Osteoblast (primary cell): Measurements from ENCODE around the gene UBE3D. TPM values are rescaled to one million over a fixed set of nuclear protein-coding genes. Genes with fewer than 3 reads are reported as not detected.

Source experiments
- DNase-seq: peaks from one replicate; pipeline ENCODE4 v3.0.0; 2011; ENCODE audit warnings: low spot score, mixed read lengths; ENCODE audit not compliant: insufficient read length; ENCODE audit errors: missing footprints
- H2AFZ ChIP-seq: 2 replicates; pipeline ENCODE4 v1.6.0; 2011; ENCODE audit warnings: mild to moderate bottlenecking, low read length
- H3K27ac ChIP-seq: 2 replicates; pipeline ENCODE4 v1.5.1; 2011; ENCODE audit warnings: mild to moderate bottlenecking, low read depth, low read length, moderate library complexity
- H3K27me3 ChIP-seq: 2 replicates; pipeline ENCODE4 v1.6.0; 2012; ENCODE audit warnings: mild to moderate bottlenecking, control low read depth, inconsistent platforms, low read length, moderate library complexity; ENCODE audit not compliant: insufficient read depth
- H3K36me3 ChIP-seq: 2 replicates; pipeline ENCODE4 v1.5.1; 2011; ENCODE audit warnings: mild to moderate bottlenecking, low read length, control low read depth, moderate library complexity; ENCODE audit not compliant: insufficient read depth
- H3K4me1 ChIP-seq: 2 replicates; pipeline ENCODE4 v1.5.1; 2011; ENCODE audit warnings: mild to moderate bottlenecking, low read length, control low read depth, moderate library complexity; ENCODE audit not compliant: insufficient read depth
- H3K4me2 ChIP-seq: 2 replicates; pipeline ENCODE4 v1.6.0; 2011; ENCODE audit warnings: mild to moderate bottlenecking, low read length; ENCODE audit not compliant: insufficient read depth
- H3K4me3 ChIP-seq: fragments of 200-600 bp; sonication (generic); 3 replicates; pipeline ENCODE4 v1.5.1; 2012; ENCODE audit warnings: mild to moderate bottlenecking, low read length, inconsistent platforms; ENCODE audit not compliant: insufficient read depth
- H3K79me2 ChIP-seq: 2 replicates; pipeline ENCODE4 v1.6.0; 2012; ENCODE audit warnings: mild to moderate bottlenecking, low read length, control low read depth, inconsistent platforms; ENCODE audit not compliant: insufficient read depth
- H3K9me3 ChIP-seq: 2 replicates; pipeline ENCODE4 v1.5.1; 2011; ENCODE audit warnings: low read depth, low read length, control low read depth
- H4K20me1 ChIP-seq: 2 replicates; pipeline ENCODE4 v1.6.0; 2012; ENCODE audit warnings: mild to moderate bottlenecking, low read length, control low read depth; ENCODE audit not compliant: insufficient read depth
- CTCF ChIP-seq: IDR thresholded peaks from 2 replicates; pipeline ENCODE4 v1.5.1; 2011; ENCODE audit warnings: mild to moderate bottlenecking, low read depth, low read length, moderate library complexity; ENCODE audit errors: extremely low read depth
- total RNA-seq: library from RNA; depleted of rRNA; stranded (reverse); fragments of >200 nt; gene quantifications from 2 replicates; pipeline ENCODE4 v1.2.3, GENCODE V29; 2012

UBE3D gene
- total RNA-seq, 1 donor: 8.3 TPM

GRCh38 chr6:82874867-82875266 lies 190.8 kb downstream of the UBE3D start:
- TF ChIP-seq CTCF: no peak
- H3K4me1 ChIP-seq: peaks cover 27% of the 10 kb centered on the region
- no peaks in the 10 kb centered on the region for H4K20me1 ChIP-seq
- no peak overlapping the region for H2AFZ ChIP-seq
- H3K27me3 ChIP-seq: no peaks in the 10 kb centered on the region
- no peak for DNase-seq
- no peak overlapping the region for H3K4me2 ChIP-seq
- no peak overlapping the region for H3K27ac ChIP-seq
- no peak overlapping the region for H3K4me3 ChIP-seq
- no peaks in the 10 kb centered on the region for H3K9me3 ChIP-seq
- H3K36me3 ChIP-seq: no peaks in the 10 kb centered on the region
- H3K79me2 ChIP-seq: no peaks in the 10 kb centered on the region

- no peak for TF ChIP-seq CTCF
- Histone ChIP-seq H3K79me2 (no peaks in the 10 kb centered on the region), H4K20me1 (no peaks in the 10 kb centered on the region), H3K36me3 (no peaks in the 10 kb centered on the region), H3K4me2 (no peak overlapping the region), H3K27ac (no peak overlapping the region), H2AFZ (no peak overlapping the region), H3K9me3 (no peaks in the 10 kb centered on the region), H3K27me3 (no peaks in the 10 kb centered on the region), H3K4me1 (peaks cover 16% of the 10 kb centered on the region), H3K4me3 (no peak overlapping the region)
- no peak for DNase-seq
Observed at GRCh38 chr6:82872185-82872584, 193.5 kb downstream of the UBE3D start.

GRCh38 chr6:82870582-82871172 lies 195.0 kb downstream of the UBE3D start:
- Histone ChIP-seq H3K4me1 (peaks cover 3% of the 10 kb centered on the region), H3K4me2 (no peak overlapping the region), H3K36me3 (no peaks in the 10 kb centered on the region), H3K4me3 (no peak overlapping the region), H3K79me2 (no peaks in the 10 kb centered on the region), H3K9me3 (no peaks in the 10 kb centered on the region), H2AFZ (no peak overlapping the region), H3K27ac (no peak overlapping the region), H3K27me3 (no peaks in the 10 kb centered on the region), H4K20me1 (no peaks in the 10 kb centered on the region)
- no peak for DNase-seq
- no peak for TF ChIP-seq CTCF

- no peaks in the 10 kb centered on the region for H3K36me3 ChIP-seq
- H3K4me2 ChIP-seq: no peak overlapping the region
- H2AFZ ChIP-seq: no peak overlapping the region
- H3K27ac ChIP-seq: no peak overlapping the region
- no peaks in the 10 kb centered on the region for H3K4me1 ChIP-seq
- no peak overlapping the region for H3K4me3 ChIP-seq
- no peaks in the 10 kb centered on the region for H3K79me2 ChIP-seq
- H4K20me1 ChIP-seq: no peaks in the 10 kb centered on the region
- no peaks in the 10 kb centered on the region for H3K27me3 ChIP-seq
- no peaks in the 10 kb centered on the region for H3K9me3 ChIP-seq
- no peak for DNase-seq
- TF ChIP-seq CTCF: no peak
Observed at GRCh38 chr6:82869493-82869892, 196.1 kb downstream of the UBE3D start.
